Progenitor cell of endocrine pancreas (in vitro differentiated cells): ENCODE data around the gene ATP6V1B1. TPM values are rescaled to one million over a fixed set of nuclear protein-coding genes. Genes with fewer than 3 reads are reported as not detected.

Experiments used
- DNase-seq: peaks from one replicate; pipeline ENCODE4 v3.0.0; 2021; ENCODE audit warnings: low spot score; ENCODE audit not compliant: unreplicated experiment
- H3K27ac Mint-ChIP-seq: 2 replicates; pipeline ENCODE4 v1.8.0; 2021; ENCODE audit warnings: mild to moderate bottlenecking, moderate library complexity, mixed read lengths
- H3K27me3 Mint-ChIP-seq: 2 replicates; pipeline ENCODE4 v1.8.0; 2021; ENCODE audit warnings: mixed read lengths
- H3K36me3 Mint-ChIP-seq: 2 replicates; pipeline ENCODE4 v1.8.0; 2022; ENCODE audit warnings: mixed read lengths; ENCODE audit not compliant: insufficient read depth
- H3K4me1 Mint-ChIP-seq: 2 replicates; pipeline ENCODE4 v1.8.0; 2021; ENCODE audit warnings: low read depth, mixed read lengths
- H3K4me3 Mint-ChIP-seq: 2 replicates; pipeline ENCODE4 v1.8.0; 2021; ENCODE audit warnings: low read depth, mild to moderate bottlenecking, moderate library complexity, mixed read lengths
- H3K9me3 Mint-ChIP-seq: 2 replicates; pipeline ENCODE4 v1.8.0; 2021; ENCODE audit warnings: low read depth, mixed read lengths
- long read RNA-seq: library from polyadenylated mRNA; unstranded; transcript quantifications from one replicate; pipeline ENCODE4 v2.0.0, GENCODE V29; 2020
- total RNA-seq: library from RNA; stranded (reverse); gene quantifications from 2 replicates; pipeline ENCODE4 v1.2.1, GENCODE V29; 2021
- TF ChIP-seq, protein P1 (sequence below): fragments of 200-600 bp; sonication (generic); IDR thresholded peaks from one replicate; pipeline ENCODE4 v1.5.0; 2021; ENCODE audit warnings: antibody characterized with exemption, mild to moderate bottlenecking; ENCODE audit not compliant: unreplicated experiment

The ATP6V1B1 gene
- total RNA-seq, result not detected in 2 replicates
- long read RNA-seq, result 0 reads

DNA sequence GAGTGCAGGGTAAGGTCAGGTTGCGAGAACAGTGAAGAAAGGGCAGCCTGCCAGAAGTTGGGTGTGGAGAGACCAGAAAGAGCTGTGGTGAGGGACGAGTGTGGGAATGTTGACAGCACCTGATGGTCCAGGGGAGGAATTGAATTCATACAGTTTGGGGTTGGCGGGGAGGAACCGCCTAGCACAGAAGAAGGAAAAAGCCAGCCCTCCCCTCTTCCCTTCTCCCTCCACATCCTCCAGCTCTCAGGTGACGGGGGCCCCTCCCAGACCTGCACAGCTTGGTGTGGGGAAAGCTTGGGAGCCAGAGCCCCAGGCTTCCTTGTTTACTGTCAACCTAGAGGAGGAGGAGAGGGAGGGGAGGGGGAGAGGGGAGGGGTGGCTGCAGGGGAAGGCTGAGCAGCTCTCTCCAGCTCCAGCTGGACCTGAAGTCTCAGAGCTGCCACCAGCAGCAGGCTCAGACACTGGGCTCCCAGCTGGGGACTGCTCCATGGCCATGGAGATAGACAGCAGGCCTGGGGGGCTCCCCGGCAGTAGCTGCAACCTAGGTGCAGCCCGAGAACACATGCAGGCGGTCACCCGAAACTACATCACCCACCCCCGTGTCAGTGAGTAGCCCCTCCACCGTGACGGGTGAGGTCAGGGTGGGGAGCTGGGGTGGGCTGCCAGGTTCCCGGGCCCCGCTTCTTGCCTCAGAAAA lies at the start of gene ATP6V1B1:
Gene ATP6V1B1 (plus strand): TSS at position 433 of the 697 bp plus-strand sequence. CDS start 55 bp downstream, at position 488.
- peaks cover 21% of the 10 kb centered on the region for H3K4me1 Mint-ChIP-seq
- peaks cover 44% of the 10 kb centered on the region for H3K27me3 Mint-ChIP-seq
- H3K36me3 Mint-ChIP-seq, result no peaks in the 10 kb centered on the region
- H3K27ac Mint-ChIP-seq, result no peak within 1 kb of the TSS
- no peaks in the 10 kb centered on the region for H3K9me3 Mint-ChIP-seq
- no peak within 1 kb of the TSS for H3K4me3 Mint-ChIP-seq
- TF ChIP-seq, protein P1, sequence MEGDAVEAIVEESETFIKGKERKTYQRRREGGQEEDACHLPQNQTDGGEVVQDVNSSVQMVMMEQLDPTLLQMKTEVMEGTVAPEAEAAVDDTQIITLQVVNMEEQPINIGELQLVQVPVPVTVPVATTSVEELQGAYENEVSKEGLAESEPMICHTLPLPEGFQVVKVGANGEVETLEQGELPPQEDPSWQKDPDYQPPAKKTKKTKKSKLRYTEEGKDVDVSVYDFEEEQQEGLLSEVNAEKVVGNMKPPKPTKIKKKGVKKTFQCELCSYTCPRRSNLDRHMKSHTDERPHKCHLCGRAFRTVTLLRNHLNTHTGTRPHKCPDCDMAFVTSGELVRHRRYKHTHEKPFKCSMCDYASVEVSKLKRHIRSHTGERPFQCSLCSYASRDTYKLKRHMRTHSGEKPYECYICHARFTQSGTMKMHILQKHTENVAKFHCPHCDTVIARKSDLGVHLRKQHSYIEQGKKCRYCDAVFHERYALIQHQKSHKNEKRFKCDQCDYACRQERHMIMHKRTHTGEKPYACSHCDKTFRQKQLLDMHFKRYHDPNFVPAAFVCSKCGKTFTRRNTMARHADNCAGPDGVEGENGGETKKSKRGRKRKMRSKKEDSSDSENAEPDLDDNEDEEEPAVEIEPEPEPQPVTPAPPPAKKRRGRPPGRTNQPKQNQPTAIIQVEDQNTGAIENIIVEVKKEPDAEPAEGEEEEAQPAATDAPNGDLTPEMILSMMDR, result no peak
- DNase-seq, result peak; percentile 8

DNA sequence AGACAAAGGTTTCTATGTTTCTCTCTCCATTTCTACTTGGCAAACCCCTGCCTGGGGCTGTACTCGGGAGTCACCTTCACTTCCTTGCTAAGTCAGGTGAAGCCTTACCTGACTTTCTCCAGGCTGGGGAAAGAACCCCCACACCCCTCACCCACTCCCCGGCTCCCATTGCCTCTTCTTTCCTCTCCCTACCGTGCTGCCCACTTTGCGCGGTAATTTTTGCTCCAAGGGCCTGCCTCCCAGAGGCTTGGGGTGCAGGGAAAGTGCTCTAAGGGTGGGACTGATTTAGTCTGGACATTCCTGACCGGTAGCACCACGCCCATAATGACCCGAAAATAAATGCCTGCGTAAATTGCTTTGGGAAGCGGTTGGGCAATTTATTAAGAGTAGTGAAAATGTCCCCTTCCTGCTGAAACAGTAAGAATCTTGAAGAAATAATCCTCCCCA lies 49.1 kb upstream of the ATP6V1B1 start:
- H3K27ac Mint-ChIP-seq, result no peak overlapping the region

DNA sequence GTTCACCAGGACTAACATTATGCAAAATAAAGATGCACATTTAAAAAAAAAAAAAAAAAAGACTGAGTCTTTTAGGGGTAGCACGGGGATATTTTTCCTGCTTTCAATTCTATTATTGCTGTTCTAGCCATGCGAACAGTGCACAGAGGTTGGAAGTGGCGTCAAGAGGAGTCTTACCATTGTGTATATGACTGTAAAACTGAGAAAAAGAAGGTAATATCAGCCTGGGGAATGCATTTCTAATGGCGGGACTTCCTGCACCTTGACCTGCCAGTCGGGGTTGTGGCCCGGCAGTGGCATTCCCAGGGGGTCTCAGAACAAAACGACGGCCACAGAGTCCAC lies 48.5 kb upstream of the ATP6V1B1 start:
- no peak for DNase-seq
- Mint-ChIP-seq H3K4me1 (peaks cover 15% of the 10 kb centered on the region), H3K27ac (no peak overlapping the region), H3K36me3 (no peaks in the 10 kb centered on the region), H3K4me3 (peak overlapping the region; percentile 68), H3K27me3 (peaks cover 98% of the 10 kb centered on the region), H3K9me3 (peaks cover 3% of the 10 kb centered on the region)
- TF ChIP-seq, protein P1, result no peak

More for the DNA sequence above, 49.1 kb upstream of the ATP6V1B1 start:
- Mint-ChIP-seq H3K4me1 (peaks cover 15% of the 10 kb centered on the region), H3K36me3 (no peaks in the 10 kb centered on the region), H3K9me3 (peaks cover 3% of the 10 kb centered on the region), H3K27me3 (peaks cover 98% of the 10 kb centered on the region), H3K4me3 (peak overlapping the region; percentile 68)
- TF ChIP-seq, protein P1, result no peak
- DNase-seq, result no peak

DNA sequence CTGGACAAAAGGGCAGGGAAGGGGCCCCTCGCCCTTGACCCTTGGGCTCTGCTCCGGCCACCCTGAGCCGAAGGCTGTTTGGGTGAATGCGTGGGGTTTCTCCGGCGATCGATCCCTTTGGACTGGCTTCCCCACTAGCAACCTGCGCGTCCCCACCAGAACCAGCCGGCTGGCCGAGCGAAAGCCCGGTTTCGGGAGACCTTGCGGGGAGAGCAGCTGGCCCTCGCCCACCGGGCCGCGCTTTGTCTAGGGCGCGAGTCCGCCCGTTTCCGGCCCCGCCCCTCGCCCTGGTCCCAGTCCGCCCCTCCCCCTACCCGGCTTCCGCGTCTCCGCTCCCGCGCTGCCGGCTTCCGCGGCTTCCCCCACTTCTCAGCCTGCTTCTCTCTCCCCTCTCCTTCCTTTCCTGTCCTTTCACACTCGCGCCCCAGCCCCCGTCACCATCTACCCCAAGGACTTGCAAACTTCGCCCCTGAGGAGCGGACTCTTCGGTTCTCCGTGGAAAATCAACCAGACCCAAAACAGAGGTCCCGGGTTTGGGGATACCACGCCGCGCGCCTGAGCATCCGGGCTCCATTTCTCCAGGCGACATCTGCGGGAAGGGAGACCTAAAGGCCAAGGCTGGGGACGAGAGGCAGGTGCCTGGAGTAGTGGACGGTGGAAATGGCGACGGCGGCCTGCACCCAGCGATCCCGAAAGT lies 48.0 kb upstream of the ATP6V1B1 start:
- H3K4me1 Mint-ChIP-seq, result peaks cover 15% of the 10 kb centered on the region
- peak overlapping the region; percentile 68 for H3K4me3 Mint-ChIP-seq
- peaks cover 3% of the 10 kb centered on the region for H3K9me3 Mint-ChIP-seq
- no peaks in the 10 kb centered on the region for H3K36me3 Mint-ChIP-seq
- TF ChIP-seq, protein P1, result no peak
- no peak for DNase-seq
- H3K27me3 Mint-ChIP-seq, result peaks cover 98% of the 10 kb centered on the region
- peak overlapping the region; percentile 76 for H3K27ac Mint-ChIP-seq

DNA sequence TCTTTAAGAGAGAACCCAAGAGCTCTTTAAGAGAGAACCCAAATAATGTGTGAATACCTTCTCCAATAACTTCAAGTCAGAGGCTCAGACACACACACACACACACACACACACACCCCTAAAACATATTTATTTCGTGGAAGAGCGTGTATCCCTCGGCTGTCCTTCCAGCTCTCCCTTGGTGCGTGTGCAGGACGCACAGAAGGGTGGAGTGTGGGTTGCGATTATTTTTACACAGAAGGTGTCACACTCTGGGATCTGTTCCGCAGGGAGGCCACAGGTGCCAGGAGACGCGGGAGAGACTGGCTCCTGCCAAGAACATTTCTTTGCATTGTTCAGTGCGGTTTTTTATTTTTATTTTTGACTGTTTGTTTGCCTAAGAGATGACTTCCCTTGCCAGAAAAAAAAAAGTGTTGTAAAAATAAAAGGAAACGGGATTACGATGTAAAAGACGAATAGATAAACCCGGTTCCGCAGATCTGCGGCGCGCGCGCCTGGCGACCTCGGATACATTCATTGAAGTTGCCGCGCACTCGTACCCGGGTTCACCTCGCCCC lies 47.3 kb upstream of the ATP6V1B1 start:
- Mint-ChIP-seq H3K4me3 (peak overlapping the region; percentile 68), H3K27ac (peak overlapping the region; percentile 76), H3K9me3 (peaks cover 2% of the 10 kb centered on the region), H3K36me3 (no peaks in the 10 kb centered on the region), H3K4me1 (peaks cover 15% of the 10 kb centered on the region), H3K27me3 (peaks cover 98% of the 10 kb centered on the region)
- TF ChIP-seq, protein P1, result no peak
- DNase-seq, result no peak
